ENCODE results near the gene FLT1. TPM values are rescaled to one million over a fixed set of nuclear protein-coding genes. Genes with fewer than 3 reads are reported as not detected.
A peak's percentile ranks its signal among the peaks of the same experiment; 100 is the strongest.

FLT1 gene
- total RNA-seq, 2 experiments from 2014 or later, result 2.5 to 3.3 TPM

GRCh38 chr13:28503182-28503967, 8.4 kb upstream of the FLT1 start:
- Mint-ChIP-seq H3K27ac (no peak overlapping the region), H3K4me1 (peaks cover 8% of the 10 kb centered on the region), H3K27me3 (peaks cover 3% of the 10 kb centered on the region), H3K36me3 (no peaks in the 10 kb centered on the region), H3K4me3 (no peak overlapping the region), H3K9me3 (no peaks in the 10 kb centered on the region)
- no peak for DNase-seq

- DNase-seq, result no peak
- no peak overlapping the region for H3K27ac Mint-ChIP-seq
- no peaks in the 10 kb centered on the region for H3K9me3 Mint-ChIP-seq
- peaks cover 8% of the 10 kb centered on the region for H3K4me1 Mint-ChIP-seq
- H3K36me3 Mint-ChIP-seq, result no peaks in the 10 kb centered on the region
- H3K27me3 Mint-ChIP-seq, result peaks cover 12% of the 10 kb centered on the region
- H3K4me3 Mint-ChIP-seq, result no peak overlapping the region
Observed at GRCh38 chr13:28501547-28501946, 6.6 kb upstream of the FLT1 start.

- Mint-ChIP-seq H3K9me3 (no peaks in the 10 kb centered on the region), H3K36me3 (no peaks in the 10 kb centered on the region), H3K4me1 (no peaks in the 10 kb centered on the region), H3K4me3 (no peak overlapping the region), H3K27ac (no peak overlapping the region), H3K27me3 (peaks cover 23% of the 10 kb centered on the region)
- no peak for DNase-seq
Observed at GRCh38 chr13:28499609-28500008, 4.7 kb upstream of the FLT1 start.

- peaks cover 30% of the 10 kb centered on the region for H3K27me3 Mint-ChIP-seq
- no peak for DNase-seq
- no peak overlapping the region for H3K27ac Mint-ChIP-seq
- H3K4me3 Mint-ChIP-seq, result no peak overlapping the region
- no peaks in the 10 kb centered on the region for H3K36me3 Mint-ChIP-seq
- H3K9me3 Mint-ChIP-seq, result no peaks in the 10 kb centered on the region
- H3K4me1 Mint-ChIP-seq, result no peaks in the 10 kb centered on the region
Observed at GRCh38 chr13:28498481-28499115, 3.7 kb upstream of the FLT1 start.

DNA sequence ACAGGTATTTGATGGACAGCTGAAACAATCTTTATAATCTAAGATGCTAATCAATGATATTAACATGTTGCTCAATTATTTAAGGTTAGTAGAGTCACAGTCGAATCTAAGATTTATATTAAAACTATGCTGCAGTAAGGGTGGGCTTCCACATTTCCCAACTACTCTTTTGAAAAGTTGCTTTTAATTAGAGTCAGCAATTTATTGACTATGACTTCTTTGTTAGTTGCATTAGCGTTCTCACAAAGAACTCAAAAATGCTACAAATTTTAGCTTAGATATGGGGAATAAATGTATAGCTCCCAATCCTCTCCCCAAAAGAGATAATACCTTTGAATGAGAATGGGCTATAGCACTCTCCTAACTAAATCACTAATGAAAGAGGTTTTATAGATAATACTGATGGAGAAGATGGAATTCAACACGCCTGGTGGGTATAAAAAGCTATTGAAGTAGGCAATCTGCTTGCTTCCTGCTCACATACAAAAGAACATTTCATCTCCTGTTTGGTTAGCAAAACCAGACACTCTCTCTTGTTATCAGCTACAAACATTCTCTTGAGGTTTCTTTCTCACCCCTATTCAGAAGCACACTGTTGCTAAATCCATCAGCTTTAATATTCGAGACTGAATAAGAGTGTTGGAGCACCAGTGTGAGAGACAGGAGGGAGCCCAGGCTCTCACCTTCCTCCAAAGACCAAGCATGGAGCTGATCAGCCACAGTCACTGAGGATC, 2.4 kb upstream of the FLT1 start:
- no peak for DNase-seq
- H3K36me3 Mint-ChIP-seq, result no peaks in the 10 kb centered on the region
- H3K4me3 Mint-ChIP-seq, result no peak overlapping the region
- H3K27me3 Mint-ChIP-seq, result peaks cover 41% of the 10 kb centered on the region
- H3K27ac Mint-ChIP-seq, result no peak overlapping the region
- peaks cover 8% of the 10 kb centered on the region for H3K4me1 Mint-ChIP-seq
- no peaks in the 10 kb centered on the region for H3K9me3 Mint-ChIP-seq

- H3K4me1 Mint-ChIP-seq, result peaks cover 10% of the 10 kb centered on the region
- no peaks in the 10 kb centered on the region for H3K36me3 Mint-ChIP-seq
- H3K27ac Mint-ChIP-seq, result no peak overlapping the region
- no peaks in the 10 kb centered on the region for H3K9me3 Mint-ChIP-seq
- DNase-seq, result no peak
- peak overlapping the region; percentile 42 for H3K4me3 Mint-ChIP-seq
- peaks cover 44% of the 10 kb centered on the region for H3K27me3 Mint-ChIP-seq
Observed at GRCh38 chr13:28496188-28496564, 1.2 kb upstream of the FLT1 start.

DNA sequence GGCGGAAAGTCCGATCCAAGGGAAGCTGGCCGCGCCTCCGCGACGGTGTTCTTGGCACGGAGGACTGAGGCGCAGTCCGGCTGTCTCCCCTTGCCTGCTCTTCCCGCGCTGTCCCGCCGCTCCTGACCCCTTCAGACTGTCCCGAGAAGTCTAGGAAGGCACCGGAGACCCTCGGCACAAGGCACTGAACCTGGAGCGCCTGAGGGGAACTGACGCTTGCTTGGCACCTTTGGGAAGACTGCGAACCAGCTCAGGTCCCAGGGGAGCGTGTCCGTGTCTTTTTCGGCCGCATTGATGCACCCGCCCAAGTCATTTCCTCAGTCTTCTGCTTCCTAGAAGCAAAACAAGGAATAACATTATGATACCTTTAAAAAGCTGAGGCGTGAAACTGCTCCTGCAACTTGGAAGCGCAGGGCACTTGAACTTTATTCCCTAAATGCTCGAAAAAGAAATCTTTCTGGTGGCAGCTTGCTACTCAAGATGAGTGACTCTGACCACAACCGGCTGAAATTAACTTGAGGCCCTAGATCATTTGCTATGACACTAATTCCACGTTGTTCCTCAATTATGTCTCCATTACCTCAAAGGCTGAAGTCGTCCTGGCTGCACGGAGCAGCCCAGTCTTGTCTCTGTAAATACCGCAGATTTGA, 735 bp upstream of the FLT1 start:
- Mint-ChIP-seq H3K27me3 (peaks cover 48% of the 10 kb centered on the region), H3K4me1 (peaks cover 10% of the 10 kb centered on the region), H3K9me3 (no peaks in the 10 kb centered on the region), H3K4me3 (peak overlapping the region; percentile 42), H3K36me3 (peaks cover 2% of the 10 kb centered on the region), H3K27ac (no peak overlapping the region)
- no peak for DNase-seq

- Mint-ChIP-seq H3K27me3 (peaks cover 58% of the 10 kb centered on the region), H3K4me1 (peaks cover 12% of the 10 kb centered on the region), H3K4me3 (peak overlapping the region; percentile 70), H3K9me3 (no peaks in the 10 kb centered on the region), H3K36me3 (peaks cover 3% of the 10 kb centered on the region), H3K27ac (no peak overlapping the region)
- peak; percentile 6 for DNase-seq
Observed at GRCh38 chr13:28494504-28494777, 487 bp downstream of the FLT1 start.

DNA sequence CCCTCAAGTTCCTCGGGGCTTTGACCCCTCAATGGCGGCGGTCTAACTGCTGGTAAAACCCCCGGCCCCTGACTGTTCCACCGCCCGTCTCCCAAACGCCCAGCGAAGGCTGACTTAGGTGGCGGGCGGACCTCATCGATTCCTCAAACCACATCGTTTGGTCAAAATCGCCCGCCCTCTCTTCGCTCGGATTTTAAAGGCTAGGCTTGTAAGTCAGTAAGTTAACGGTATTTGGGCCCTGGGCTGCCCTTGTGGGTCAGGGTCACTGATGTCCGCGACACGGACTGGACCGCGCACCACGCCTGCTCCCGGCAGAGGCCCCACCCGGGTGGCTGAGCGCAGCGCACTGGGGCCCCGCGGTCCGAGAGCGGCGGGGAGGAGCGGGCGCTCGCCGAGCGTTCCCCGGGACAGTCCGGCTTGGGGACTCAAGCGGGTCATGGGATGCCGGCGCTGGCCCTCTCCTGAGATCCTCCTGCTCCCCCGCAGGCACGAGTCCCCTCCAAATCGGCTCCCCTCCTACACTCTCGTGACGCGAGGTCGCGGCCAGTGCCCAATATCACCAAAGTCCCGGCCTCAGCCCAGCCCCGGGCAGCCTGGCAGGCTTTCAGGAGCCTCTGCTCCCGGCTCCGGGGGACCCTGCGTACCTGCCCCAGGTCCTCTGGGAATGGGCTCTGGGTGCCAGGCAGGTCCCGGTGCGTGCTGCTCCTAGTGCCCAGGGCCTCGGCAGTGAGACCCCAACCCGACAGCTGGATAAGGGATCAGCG, 1.0 kb downstream of the FLT1 start:
- DNase-seq, result peak; percentile 6
- no peaks in the 10 kb centered on the region for H3K9me3 Mint-ChIP-seq
- no peak overlapping the region for H3K27ac Mint-ChIP-seq
- H3K36me3 Mint-ChIP-seq, result peaks cover 3% of the 10 kb centered on the region
- H3K4me3 Mint-ChIP-seq, result peak overlapping the region; percentile 70
- peaks cover 12% of the 10 kb centered on the region for H3K4me1 Mint-ChIP-seq
- H3K27me3 Mint-ChIP-seq, result peaks cover 59% of the 10 kb centered on the region

- peak; percentile 37 for DNase-seq
- Mint-ChIP-seq H3K4me3 (peak overlapping the region; percentile 70), H3K4me1 (peaks cover 12% of the 10 kb centered on the region), H3K9me3 (no peaks in the 10 kb centered on the region), H3K27me3 (peaks cover 56% of the 10 kb centered on the region), H3K36me3 (peaks cover 3% of the 10 kb centered on the region), H3K27ac (peak overlapping the region; percentile 42)
Observed at GRCh38 chr13:28492569-28493367, 2.2 kb downstream of the FLT1 start.

- Mint-ChIP-seq H3K27ac (no peak overlapping the region), H3K27me3 (peaks cover 41% of the 10 kb centered on the region), H3K4me1 (peaks cover 12% of the 10 kb centered on the region), H3K9me3 (no peaks in the 10 kb centered on the region), H3K4me3 (no peak overlapping the region), H3K36me3 (peaks cover 3% of the 10 kb centered on the region)
- DNase-seq, result no peak
Observed at GRCh38 chr13:28490061-28490460, 4.9 kb downstream of the FLT1 start.

DNA sequence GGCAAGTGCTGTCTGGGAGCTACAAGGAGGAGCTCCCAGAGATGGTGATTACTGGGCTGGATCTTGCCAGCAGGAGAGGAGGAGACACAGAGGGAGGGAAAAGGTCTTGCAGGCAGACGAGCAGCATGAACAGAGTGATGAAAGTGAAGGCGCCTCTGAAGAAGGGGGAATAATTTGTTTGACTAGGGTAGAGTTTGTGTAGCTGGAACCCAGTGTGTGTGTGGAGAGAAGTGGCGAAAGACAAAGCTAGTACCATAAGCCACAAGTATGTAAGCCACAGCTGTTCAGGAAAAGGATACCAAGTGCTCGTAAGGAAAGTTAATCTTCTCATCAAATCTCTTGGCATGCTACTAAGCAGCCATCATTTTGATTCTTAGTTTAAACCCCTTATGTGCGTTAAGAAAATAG, 5.4 kb downstream of the FLT1 start:
- Mint-ChIP-seq H3K9me3 (no peaks in the 10 kb centered on the region), H3K4me1 (peaks cover 12% of the 10 kb centered on the region), H3K36me3 (peaks cover 3% of the 10 kb centered on the region), H3K4me3 (no peak overlapping the region), H3K27me3 (peaks cover 41% of the 10 kb centered on the region), H3K27ac (no peak overlapping the region)
- no peak for DNase-seq

DNA sequence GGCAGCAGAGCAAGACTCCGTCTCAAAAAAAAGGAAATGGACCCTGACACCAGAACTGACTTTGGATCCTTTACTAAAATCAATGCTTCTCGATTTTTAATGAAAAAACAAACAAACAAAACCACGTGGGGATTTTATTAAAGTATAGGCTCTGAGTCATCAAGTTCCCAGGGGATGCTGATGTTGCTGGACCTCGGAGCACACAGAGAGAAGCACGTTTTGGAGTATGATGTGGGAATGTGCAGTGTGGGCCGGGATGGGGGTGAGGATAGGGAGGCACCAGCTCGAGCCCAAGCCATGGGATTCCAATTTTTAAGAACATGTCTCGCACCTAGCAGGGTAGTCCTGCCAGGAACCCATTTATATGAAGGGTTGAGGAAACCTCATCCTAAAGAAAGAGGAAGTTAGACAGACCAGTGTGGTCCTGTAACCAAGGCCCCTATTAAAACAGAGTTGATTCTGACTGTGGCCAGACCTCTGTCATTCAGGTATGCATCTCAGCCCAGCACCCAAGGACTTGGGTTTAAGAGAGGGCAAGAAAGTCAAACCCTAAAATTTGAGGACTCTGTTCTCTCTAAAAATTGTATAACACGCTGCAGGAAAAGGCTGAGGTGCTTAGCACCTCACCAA, 6.4 kb downstream of the FLT1 start:
- H3K27me3 Mint-ChIP-seq, result peaks cover 33% of the 10 kb centered on the region
- H3K9me3 Mint-ChIP-seq, result no peaks in the 10 kb centered on the region
- peaks cover 3% of the 10 kb centered on the region for H3K36me3 Mint-ChIP-seq
- no peak overlapping the region for H3K4me3 Mint-ChIP-seq
- H3K4me1 Mint-ChIP-seq, result peaks cover 12% of the 10 kb centered on the region
- H3K27ac Mint-ChIP-seq, result no peak overlapping the region
- DNase-seq, result no peak

All from activated naive CD8-positive, alpha-beta T cell treated with anti-CD3 and anti-CD28 coated beads for 36 hours (primary cell).